ENCODE results near the gene DUOX2.
"Not testable (repeated sequence)": the region's sequence is repeated elsewhere in the genome, so short reads cannot be mapped to it uniquely, and the experiment has no call there.

The DUOX2 gene

GRCh38 chr15:45136378-45136764 is 22.4 kb upstream of the DUOX2 start:
- ChIA-PET POLR2A (no interaction called here), CTCF (no interaction called here)
- Histone ChIP-seq H3K4me3 (ENCODE audit: low read depth, low read length) (no peak overlapping the region), H3K4me1 (ENCODE audit: control insufficient read depth, insufficient read depth, low read length) (no peaks in the 10 kb centered on the region; the same call in 1 of the 2 replicates), H3K27ac (ENCODE audit: extremely low read depth, low read depth, low read length) (no peak overlapping the region), H3K9me3 (ENCODE audit: control insufficient read depth, insufficient read depth, low read depth, low read length) (no peaks in the 10 kb centered on the region), H3K36me3 (ENCODE audit: control insufficient read depth in 2 of 2, insufficient read depth in 1 of 2, low read length in 2 of 2) (no peaks in the 10 kb centered on the region)
- TF ChIP-seq ZNF133 (tag by site-specific recombination; IDR thresholded peaks at IDR 0.05) (no peak), ZNF510 (tag by site-specific recombination; IDR thresholded peaks at IDR 0.05; ENCODE audit: insufficient replicate concordance) (no peak), SP7 (tag by site-specific recombination; IDR thresholded peaks at IDR 0.05) (no peak), ZNF398 (tag by site-specific recombination; IDR thresholded peaks at IDR 0.05) (no peak), KLF1 (tag by site-specific recombination; IDR thresholded peaks at IDR 0.05) (no peak), FEZF1 (tag by site-specific recombination; IDR thresholded peaks at IDR 0.05) (no peak), GFI1B (tag by site-specific recombination; IDR thresholded peaks at IDR 0.05) (no peak)

GRCh38 chr15:45135705-45136377 is 21.9 kb upstream of the DUOX2 start:
- H3K4me3 ChIP-seq (ENCODE audit: low read depth, low read length); H3K9me3 ChIP-seq (ENCODE audit: control insufficient read depth, insufficient read depth, low read depth, low read length); H3K4me1 ChIP-seq (ENCODE audit: control insufficient read depth, insufficient read depth, low read length); H3K36me3 ChIP-seq (ENCODE audit: control insufficient read depth in 2 of 2, insufficient read depth in 1 of 2, low read length in 2 of 2); CTCF ChIA-PET; POLR2A ChIA-PET; H3K27ac ChIP-seq (ENCODE audit: extremely low read depth, low read depth, low read length): not testable (repeated sequence)

- ChIA-PET CTCF (no interaction called here), POLR2A (no interaction called here)
- no peak overlapping the region for H3K4me3 ChIP-seq (ENCODE audit: low read depth, low read length)
Measured at GRCh38 chr15:45134682-45135604, 21.0 kb upstream of the DUOX2 start.

GRCh38 chr15:45134046-45134445 is 20.1 kb upstream of the DUOX2 start:
- H3K27ac ChIP-seq (ENCODE audit: extremely low read depth, low read depth, low read length) = no peak overlapping the region
- H3K4me1 ChIP-seq (ENCODE audit: control insufficient read depth, insufficient read depth, low read length) = no peaks in the 10 kb centered on the region
- no peaks in the 10 kb centered on the region for H3K36me3 ChIP-seq (ENCODE audit: control insufficient read depth in 2 of 2, insufficient read depth in 1 of 2, low read length in 2 of 2)
- ChIA-PET POLR2A (no interaction called here), CTCF (interaction anchor here (2.9 kb wide), 1 partner anchor 16 kb away, joined by 16 read pairs; no protein-coding TSS in a partner anchor)
- TF ChIP-seq ZBTB49 (tag by site-specific recombination; IDR thresholded peaks at IDR 0.05; ENCODE audit: low read depth) (no peak), ZNF510 (tag by site-specific recombination; IDR thresholded peaks at IDR 0.05; ENCODE audit: insufficient replicate concordance) (no peak), ZNF571 (tag by site-specific recombination; IDR thresholded peaks at IDR 0.05) (no peak), ZNF449 (tag by site-specific recombination; IDR thresholded peaks at IDR 0.05) (no peak), ZXDB (tag by site-specific recombination; IDR thresholded peaks at IDR 0.05) (no peak), ZNF596 (tag by site-specific recombination; IDR thresholded peaks at IDR 0.05) (no peak), ZNF292 (tag by site-specific recombination; IDR thresholded peaks at IDR 0.05; ENCODE audit: borderline replicate concordance, low read depth) (no peak), PRDM1 (tag by site-specific recombination; IDR thresholded peaks at IDR 0.05) (no peak), ZNF639 (tag by site-specific recombination; IDR thresholded peaks at IDR 0.05) (no peak), KLF16 (tag by site-specific recombination; IDR thresholded peaks at IDR 0.05) (no peak)
- H3K9me3 ChIP-seq (ENCODE audit: control insufficient read depth, insufficient read depth, low read depth, low read length) = no peaks in the 10 kb centered on the region
- no peak overlapping the region for H3K4me3 ChIP-seq (ENCODE audit: low read depth, low read length)

More at GRCh38 chr15:45134682-45135604, 21.0 kb upstream of the DUOX2 start:
- TF ChIP-seq ZNF155 (tag by site-specific recombination; IDR thresholded peaks at IDR 0.05) (no peak), ZNF776 (tag by site-specific recombination; IDR thresholded peaks at IDR 0.05; ENCODE audit: borderline replicate concordance) (no peak), ZNF311 (tag by site-specific recombination; IDR thresholded peaks at IDR 0.05; ENCODE audit: borderline replicate concordance) (no peak), ZNF350 (tag by site-specific recombination; IDR thresholded peaks at IDR 0.05) (no peak), ZNF623 (tag by site-specific recombination; IDR thresholded peaks at IDR 0.05) (no peak)
- no peak overlapping the region for H3K27ac ChIP-seq (ENCODE audit: extremely low read depth, low read depth, low read length)
- H3K4me1 ChIP-seq (ENCODE audit: control insufficient read depth, insufficient read depth, low read length) = no peaks in the 10 kb centered on the region
- no peaks in the 10 kb centered on the region for H3K9me3 ChIP-seq (ENCODE audit: control insufficient read depth, insufficient read depth, low read depth, low read length)
- no peaks in the 10 kb centered on the region for H3K36me3 ChIP-seq (ENCODE audit: control insufficient read depth in 2 of 2, insufficient read depth in 1 of 2, low read length in 2 of 2)

Data from HEK293 (cell line).